GM12864 (cell line): ENCODE results near the gene RPH3AL.

ENCODE experiments used
- DNase-seq: peaks from one replicate; pipeline ENCODE4 v3.0.0-alpha.2; 2011; ENCODE audit warnings: low read depth
- H3K4me3 ChIP-seq: 2 replicates; pipeline ENCODE4 v1.5.1; 2011; ENCODE audit warnings: mild to moderate bottlenecking, low read depth, low read length, control low read depth
- CTCF ChIP-seq: IDR thresholded peaks from 2 replicates; pipeline ENCODE4 v1.5.1; 2011; ENCODE audit warnings: low read depth, mild to moderate bottlenecking, moderate library complexity, low read length, control low read depth, inconsistent platforms; ENCODE audit errors: missing control alignments

Gene RPH3AL

GRCh38 chr17:260031-260791 is 92.4 kb downstream of the RPH3AL start:
- no peak for DNase-seq
- H3K4me3 ChIP-seq: no peak overlapping the region
- no peak for TF ChIP-seq CTCF

- no peak for DNase-seq
- TF ChIP-seq CTCF: no peak
- no peak overlapping the region for H3K4me3 ChIP-seq
Measured at GRCh38 chr17:259341-259976, 93.1 kb downstream of the RPH3AL start.

GRCh38 chr17:258906-259305 is 93.7 kb downstream of the RPH3AL start:
- no peak for DNase-seq
- H3K4me3 ChIP-seq: no peak overlapping the region
- TF ChIP-seq CTCF: no peak

GRCh38 chr17:258045-258734 is 94.4 kb downstream of the RPH3AL start:
- DNase-seq: no peak

GRCh38 chr17:253091-253846 is 99.3 kb downstream of the RPH3AL start:
- TF ChIP-seq CTCF: no peak
- DNase-seq: no peak
- no peak overlapping the region for H3K4me3 ChIP-seq

More at GRCh38 chr17:258045-258734, 94.4 kb downstream of the RPH3AL start:
- no peak overlapping the region for H3K4me3 ChIP-seq
- TF ChIP-seq CTCF: no peak

- no peak overlapping the region for H3K4me3 ChIP-seq
- no peak for DNase-seq
- TF ChIP-seq CTCF: no peak
Measured at GRCh38 chr17:252456-252855, 100.2 kb downstream of the RPH3AL start.
